Ecto neural progenitor cell (in vitro differentiated cells): Measurements from ENCODE around the gene CEPT1.
"Not testable (repeated sequence)": the region's sequence is repeated elsewhere in the genome, so short reads cannot be mapped to it uniquely, and the experiment has no call there.

Experiments used
- DNase-seq: peaks from one replicate; pipeline ENCODE4 v3.0.0-alpha.2; 2018; ENCODE audit warnings: low spot score

CEPT1 gene

DNA sequence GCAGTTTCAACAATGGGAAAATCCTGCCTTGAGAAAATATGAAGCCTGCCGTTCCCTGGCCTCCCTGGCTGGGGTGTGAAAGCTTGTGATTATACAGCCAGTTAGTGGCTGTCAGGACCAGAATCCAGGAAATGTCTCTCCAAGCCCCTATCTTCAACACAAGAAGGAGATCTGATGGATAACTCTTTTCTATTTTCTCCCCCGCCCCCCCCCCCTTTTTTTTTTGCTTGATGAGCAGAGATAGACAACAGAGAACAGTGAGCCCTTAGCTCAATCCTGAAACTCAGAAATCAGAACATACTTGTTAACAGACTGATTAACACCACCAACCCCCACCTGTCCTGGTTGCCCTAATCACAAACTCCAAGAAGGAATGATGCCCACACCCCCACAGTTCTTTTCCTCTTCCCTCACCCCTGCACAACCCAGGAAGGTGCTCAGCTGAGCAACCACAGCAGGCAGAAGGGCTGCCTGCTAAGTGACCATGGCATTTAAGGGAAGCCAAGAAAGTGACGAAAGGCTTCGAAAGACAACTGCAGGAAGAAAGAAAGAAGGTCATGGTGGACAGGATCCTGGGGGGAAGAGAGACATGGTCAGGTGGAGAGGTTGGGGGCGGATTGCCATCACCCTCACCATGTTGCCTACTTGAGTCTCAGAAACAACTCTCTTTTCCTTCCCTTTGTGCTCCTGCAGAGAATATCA, 72.8 kb downstream of the CEPT1 start:
- no peak for DNase-seq

DNA sequence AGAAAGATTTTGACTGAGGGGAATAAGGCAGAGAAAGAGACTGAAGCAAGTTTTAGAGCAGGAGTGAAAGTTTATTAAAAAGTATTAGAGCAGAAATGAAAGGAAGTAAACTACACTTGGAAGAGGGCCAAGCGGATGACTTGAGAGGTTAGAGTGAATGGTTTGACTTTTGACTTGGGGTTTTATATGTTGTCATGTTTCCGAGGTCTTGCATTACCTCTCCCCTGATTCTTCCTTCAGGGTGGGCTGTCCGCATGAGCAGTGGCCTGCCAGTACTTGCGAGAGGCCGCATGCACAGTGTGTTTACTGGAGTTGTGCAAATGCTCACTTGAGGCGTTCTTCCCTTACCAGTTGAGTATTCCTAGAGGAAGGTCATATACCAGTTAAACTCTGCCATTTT, 73.4 kb downstream of the CEPT1 start:
- no peak for DNase-seq

- no peak for DNase-seq
These were observed 74.2 kb downstream of the CEPT1 start for GRCh38 chr1:111214074-111214801.

DNA sequence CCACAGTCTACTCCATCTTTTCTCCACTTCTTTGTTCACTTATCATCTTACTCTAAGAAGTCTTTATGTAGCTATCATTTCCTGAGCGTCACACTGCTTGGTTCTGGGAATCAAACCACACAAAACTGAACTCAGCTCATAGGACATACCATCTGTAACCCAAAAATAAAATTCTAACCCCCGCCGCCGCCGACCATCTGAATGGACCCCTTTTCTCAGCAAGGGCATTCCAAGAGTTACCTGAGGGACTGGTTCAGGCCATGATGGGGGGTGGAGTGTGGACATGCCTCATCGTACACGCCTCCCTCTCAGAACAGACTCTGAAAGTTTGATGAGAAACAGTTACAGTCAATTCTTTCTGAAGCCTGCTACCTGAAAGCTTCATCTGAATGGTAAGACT, 74.9 kb downstream of the CEPT1 start:
- no peak for DNase-seq

GRCh38 chr1:111215285-111215684, 75.3 kb downstream of the CEPT1 start:
- DNase-seq: not testable (repeated sequence)

DNA sequence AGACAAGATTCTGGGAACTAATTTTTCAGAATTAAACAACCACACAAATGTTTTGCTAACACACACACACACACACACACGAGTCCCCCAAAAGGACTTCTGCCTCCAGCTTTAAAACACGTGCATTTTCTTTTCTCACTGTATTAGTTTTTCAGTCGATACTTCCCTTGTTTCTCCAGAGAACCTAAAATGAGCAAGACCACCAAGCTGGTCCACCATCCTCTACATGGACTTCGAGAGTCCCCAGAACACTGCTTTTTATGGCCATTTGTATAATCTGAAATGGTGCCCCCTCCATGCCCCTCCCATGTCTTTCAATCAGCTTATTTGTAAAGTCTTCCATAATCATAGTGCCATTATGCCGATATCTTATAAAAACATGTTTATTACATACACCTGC, 76.7 kb downstream of the CEPT1 start:
- DNase-seq: no peak

- no peak for DNase-seq
These were observed 77.3 kb downstream of the CEPT1 start for GRCh38 chr1:111217183-111217910.

- no peak for DNase-seq
These were observed 78.9 kb downstream of the CEPT1 start for GRCh38 chr1:111218701-111219556.

- no peak for DNase-seq
These were observed 79.7 kb downstream of the CEPT1 start for GRCh38 chr1:111219557-111220286.

- no peak for DNase-seq
These were observed 80.4 kb downstream of the CEPT1 start for GRCh38 chr1:111220302-111220890.

- DNase-seq: no peak
These were observed 81.2 kb downstream of the CEPT1 start for GRCh38 chr1:111221276-111221632.

DNA sequence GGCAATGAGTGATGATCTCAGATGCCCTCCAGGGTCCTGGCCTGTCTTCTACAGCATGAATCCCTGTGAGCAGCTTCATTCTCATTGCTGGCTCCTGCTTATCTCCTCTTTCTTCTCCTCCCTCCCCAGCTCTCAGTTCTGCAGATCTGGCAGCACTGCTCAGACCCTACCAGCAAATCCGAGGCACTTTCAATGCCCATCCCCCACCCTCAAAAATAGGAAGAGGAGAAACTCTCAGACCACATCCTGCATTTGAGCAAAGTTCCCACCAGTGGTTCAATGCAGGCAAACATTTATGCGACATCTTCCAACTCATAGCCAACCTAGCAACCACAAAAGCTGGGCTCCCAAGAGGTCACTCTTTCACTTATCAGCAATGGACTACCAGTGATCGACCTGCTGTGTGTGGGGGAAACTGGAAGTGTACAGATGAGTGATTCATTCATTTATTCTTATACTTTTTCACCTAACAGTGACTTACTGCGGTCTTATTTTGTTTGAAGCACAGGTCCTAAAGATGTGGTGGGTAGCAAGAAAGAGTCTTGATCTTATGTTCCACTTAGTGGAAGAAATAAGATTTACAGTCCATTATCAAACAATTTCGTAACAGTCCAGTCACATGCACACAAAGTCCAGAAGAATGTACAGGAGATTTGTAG, 81.7 kb downstream of the CEPT1 start:
- no peak for DNase-seq

GRCh38 chr1:111222308-111223125, 82.5 kb downstream of the CEPT1 start:
- peak; percentile 87 for DNase-seq

DNA sequence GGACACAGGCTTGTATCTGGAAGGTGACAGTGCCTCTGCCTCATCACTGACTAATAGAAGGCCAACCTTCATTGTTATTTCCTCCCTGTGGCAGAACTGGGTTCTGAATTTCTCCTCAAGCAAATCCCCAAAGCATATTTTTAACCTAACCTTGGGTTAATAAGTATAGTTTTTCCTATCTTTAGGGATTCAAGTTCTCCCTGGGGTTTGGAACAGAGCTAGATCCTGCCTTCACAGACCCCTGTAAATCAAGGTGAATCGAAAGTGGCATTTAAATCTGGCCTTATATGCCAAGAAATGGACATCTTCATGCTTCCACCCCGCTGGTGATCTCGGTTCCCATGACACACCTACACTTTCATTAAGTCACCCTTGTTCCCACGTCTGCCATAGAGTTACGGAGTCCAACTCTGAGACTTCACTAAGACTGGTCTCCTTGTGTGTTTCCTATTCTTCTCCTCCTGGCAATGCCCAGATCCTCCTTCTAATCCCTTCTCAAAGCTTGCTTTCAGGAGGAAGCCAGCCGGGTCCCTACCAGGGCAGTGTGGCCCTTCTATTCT, 83.2 kb downstream of the CEPT1 start:
- DNase-seq: peak; percentile 34

GRCh38 chr1:111225091-111225490, 85.1 kb downstream of the CEPT1 start:
- no peak for DNase-seq

GRCh38 chr1:111225717-111226400, 85.8 kb downstream of the CEPT1 start:
- no peak for DNase-seq

DNA sequence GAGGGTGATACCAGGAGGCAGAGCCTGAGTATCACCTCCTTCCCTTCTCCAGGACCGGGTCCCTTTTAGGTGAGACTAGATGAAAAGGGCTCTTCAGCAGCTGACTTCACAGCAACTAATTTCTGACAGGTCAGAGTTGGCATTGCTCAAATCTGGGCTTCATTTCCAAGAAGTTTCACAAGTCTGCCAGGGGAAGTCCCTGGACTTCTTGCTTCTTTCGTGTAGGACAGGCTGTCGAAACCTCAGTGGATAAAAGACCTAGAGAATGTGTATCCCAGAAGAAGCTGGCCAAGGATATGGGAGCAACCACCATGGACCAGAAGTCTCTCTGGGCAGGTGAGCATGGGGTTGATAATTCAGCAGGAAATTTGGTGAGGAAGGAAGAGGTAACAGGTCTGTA, 87.4 kb downstream of the CEPT1 start, which contains the start of gene CHI3L2:
Gene CHI3L2 (plus strand): TSS at position 280 of the 400 bp plus-strand sequence. CDS start 17 bp downstream, at position 297.
- DNase-seq: no peak
